ENCODE measurements around the gene NFATC1. TPM values are rescaled to one million over a fixed set of nuclear protein-coding genes. Genes with fewer than 3 reads are reported as not detected.

Gene NFATC1
- polyA plus RNA-seq, 3 donors, result 6.0 to 6.4 (median 6.1) TPM

- no peak for DNase-seq (ENCODE audit: low read depth in 3 of 3, low spot score in 2 of 3)
These were observed 148.2 kb downstream of the NFATC1 start for GRCh38 chr18:79543861-79544385.

- no peak for DNase-seq (ENCODE audit: low read depth in 3 of 3, low spot score in 2 of 3)
These were observed 148.7 kb downstream of the NFATC1 start for GRCh38 chr18:79544386-79544963.

GRCh38 chr18:79545255-79545654, 149.5 kb downstream of the NFATC1 start:
- DNase-seq (ENCODE audit: low read depth in 3 of 3, low spot score in 2 of 3), result no peak

DNA sequence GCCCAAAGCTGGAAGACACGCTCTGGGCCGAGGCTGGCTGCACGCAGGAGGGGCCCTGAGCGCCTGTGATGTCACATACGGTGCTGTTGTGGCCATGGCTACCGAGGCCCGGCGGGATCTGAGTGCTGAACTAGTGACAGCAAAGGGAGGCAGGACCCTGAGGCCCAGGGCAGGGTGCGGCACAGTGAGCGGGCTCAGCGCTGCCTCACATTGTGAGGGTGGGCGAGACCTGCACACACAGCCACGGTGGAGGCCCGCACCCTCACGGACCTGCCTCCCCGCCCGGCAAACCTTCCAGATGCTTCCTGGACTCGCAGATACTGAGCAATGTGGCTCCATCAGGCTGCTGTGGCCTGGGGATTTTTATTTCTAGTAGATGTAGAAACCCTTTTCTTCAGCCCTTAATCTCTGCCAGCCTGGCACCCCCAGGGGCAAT, 150.0 kb downstream of the NFATC1 start:
- no peak for DNase-seq (ENCODE audit: low read depth in 3 of 3, low spot score in 2 of 3)

DNA sequence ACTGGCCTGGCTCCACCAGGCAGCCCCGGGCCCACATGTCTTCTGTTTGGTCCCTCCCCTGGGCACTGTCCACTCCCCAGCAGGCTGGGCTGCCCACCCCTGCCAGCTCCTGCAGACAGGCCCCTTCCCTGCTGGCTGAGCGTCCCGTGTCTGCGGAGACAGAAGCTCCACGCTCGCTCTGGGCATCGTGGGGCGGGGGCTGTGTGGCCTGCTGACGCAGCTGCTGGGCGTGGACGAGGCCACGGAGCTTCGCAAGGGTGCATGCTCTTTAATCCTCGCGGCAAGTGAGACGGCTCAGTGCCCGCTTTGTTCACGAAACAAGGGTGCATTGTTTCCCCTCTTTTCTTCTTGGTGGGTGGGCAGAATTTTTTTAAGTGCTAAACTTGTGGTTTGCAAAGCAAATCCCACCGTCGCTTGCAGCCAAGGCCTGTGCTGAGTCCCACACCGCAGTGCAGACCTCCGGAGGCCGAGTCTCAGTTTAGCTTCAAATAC, 151.1 kb downstream of the NFATC1 start:
- no peak for DNase-seq (ENCODE audit: low read depth in 3 of 3, low spot score in 2 of 3)

DNA sequence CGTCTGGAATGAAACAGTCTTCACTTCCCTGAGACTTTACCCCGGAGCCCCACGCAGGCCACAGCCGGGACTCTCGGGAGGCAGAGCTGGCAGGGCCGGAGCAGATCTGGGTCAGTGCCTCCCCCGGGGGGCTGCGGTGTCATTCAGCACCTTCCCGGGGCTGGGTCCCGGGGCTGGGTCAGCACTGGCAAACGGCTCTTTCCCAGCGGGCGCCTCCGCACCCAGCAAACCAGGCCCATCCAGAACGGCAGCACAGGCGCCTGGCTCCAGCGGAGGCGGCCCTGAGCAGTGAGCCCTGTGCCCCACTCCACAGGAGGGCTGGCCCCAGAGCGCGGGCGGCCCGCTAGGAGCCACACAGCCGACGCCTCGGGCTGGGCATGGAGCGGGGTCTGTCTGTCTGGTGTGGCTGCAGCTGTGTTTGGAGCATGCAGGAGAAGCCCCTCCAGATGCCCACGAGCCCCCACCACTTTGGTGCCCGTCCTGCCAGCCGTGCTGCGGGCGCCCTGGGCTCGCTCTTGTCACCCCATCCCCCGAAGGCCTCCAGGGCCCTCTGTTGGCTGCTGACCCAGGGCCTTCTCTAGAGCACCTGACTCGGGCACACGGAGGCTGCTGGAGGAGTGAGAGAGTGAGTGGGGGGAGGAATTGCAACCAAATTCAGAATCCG, 151.8 kb downstream of the NFATC1 start:
- no peak for DNase-seq (ENCODE audit: low read depth in 3 of 3, low spot score in 2 of 3)

GRCh38 chr18:79548077-79548450, 152.3 kb downstream of the NFATC1 start:
- DNase-seq (ENCODE audit: low read depth in 3 of 3, low spot score in 2 of 3), result no peak

DNA sequence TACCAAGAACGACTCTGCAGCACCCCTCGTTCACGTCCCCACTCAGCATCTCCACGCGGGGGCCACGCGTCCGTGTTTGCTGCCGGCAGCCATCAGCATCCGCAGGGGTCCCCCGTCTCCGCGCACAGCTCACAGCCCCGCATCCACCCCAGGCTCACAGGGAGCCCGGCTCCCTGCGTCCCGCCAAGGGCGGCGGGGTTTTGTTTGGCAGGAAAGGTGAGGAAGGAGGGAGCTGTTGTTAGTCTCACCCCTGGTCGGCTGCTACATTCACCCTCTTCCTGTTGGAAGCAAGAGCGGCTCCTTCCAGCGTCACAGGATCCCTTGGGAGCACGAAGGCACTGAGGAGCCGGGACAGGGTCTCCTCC, 152.9 kb downstream of the NFATC1 start:
- no peak for DNase-seq (ENCODE audit: low read depth in 3 of 3, low spot score in 2 of 3)

- DNase-seq (ENCODE audit: low read depth in 3 of 3, low spot score in 2 of 3), result no peak
These were observed 153.4 kb downstream of the NFATC1 start for GRCh38 chr18:79548986-79549637.

DNA sequence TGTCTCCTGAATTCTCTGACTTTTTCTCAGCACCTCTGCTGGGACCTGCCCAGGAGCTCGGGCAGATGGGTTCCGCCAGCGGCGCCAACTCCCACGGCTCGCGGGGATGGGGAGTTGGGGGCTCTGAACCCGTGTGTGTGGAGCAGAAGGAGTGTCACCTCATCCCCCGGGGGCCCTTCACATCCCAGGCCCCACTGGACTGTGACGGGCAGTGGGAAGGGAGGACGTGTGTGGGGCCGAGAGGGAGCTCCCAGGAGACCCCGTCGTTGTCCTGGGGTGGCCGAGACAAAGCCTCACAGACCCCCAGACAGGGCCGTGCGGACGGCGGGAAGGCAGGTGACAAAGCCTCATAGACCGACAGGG, 153.9 kb downstream of the NFATC1 start:
- no peak for DNase-seq (ENCODE audit: low read depth in 3 of 3, low spot score in 2 of 3)

DNA sequence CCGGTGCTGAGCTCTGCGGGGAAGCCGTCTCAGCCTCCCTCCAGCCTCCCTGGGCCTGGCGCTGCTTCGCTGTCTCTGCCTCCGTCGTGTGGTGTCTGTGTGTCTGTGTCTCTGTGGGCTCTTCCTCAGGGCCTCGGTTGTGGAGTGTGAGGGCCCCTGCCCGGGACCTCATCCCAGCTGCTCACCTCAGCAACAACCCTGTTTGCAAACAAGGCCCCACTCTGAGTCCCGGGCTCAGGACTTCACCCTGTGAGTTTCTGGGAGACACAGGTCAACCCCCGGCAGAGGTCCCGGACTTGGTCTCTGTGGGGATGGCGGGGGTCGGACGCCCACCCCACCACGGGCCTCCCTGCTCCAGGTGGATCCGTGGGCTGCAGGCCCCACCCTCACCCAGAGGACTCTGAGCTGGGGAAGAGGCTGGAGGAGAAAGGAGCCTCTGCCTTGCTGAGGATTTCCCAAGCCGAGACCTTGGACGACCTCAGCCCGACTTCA, 156.5 kb downstream of the NFATC1 start:
- DNase-seq (ENCODE audit: low read depth in 3 of 3, low spot score in 2 of 3), result no peak

GRCh38 chr18:79552696-79553095, 157.0 kb downstream of the NFATC1 start:
- DNase-seq (ENCODE audit: low read depth in 3 of 3, low spot score in 2 of 3), result no peak

- no peak for DNase-seq (ENCODE audit: low read depth in 3 of 3, low spot score in 2 of 3)
These were observed 157.4 kb downstream of the NFATC1 start for GRCh38 chr18:79553154-79553553.

DNA sequence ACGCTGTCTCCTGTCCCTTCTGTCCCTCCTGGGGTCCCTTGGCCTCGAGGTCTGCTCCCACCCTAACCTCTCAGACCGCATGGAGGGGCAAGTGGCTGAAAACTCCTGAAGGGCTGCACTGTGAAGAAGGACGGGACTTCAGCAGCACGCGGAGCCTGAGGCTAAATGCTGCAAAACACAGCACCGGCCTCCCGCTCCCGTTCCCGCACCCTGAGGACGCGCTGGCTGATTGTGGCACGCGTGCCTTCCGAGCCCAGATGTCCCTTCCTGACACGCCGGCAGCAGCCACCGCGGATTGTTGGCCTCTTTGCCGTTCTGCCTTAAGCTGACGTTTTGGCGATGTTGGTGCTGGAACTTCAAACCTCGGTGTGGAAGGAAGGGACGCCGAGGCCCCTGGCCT, 158.0 kb downstream of the NFATC1 start:
- no peak for DNase-seq (ENCODE audit: low read depth in 3 of 3, low spot score in 2 of 3)

DNA sequence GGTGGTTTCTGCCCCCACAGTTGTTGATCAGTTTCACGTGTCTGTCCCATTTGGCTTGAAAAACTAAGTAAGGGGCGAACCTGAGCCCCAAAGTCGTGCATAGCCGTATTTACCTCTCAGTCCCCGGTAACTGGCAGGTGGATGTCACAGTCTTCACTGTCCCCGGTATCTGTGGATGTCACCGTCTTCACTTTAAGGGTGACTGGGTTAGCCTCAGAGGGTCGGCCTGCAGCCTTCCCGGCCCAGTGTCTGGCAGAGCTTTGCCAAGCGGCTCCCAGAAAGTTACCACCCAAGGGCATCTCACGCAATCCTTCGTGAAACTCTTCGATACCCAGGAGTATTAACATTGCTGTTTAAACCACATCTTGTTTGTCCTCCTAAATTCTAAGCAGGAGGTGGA, 158.6 kb downstream of the NFATC1 start:
- DNase-seq (ENCODE audit: low read depth in 3 of 3, low spot score in 2 of 3), result no peak

GRCh38 chr18:79554945-79555645, 159.4 kb downstream of the NFATC1 start:
- no peak for DNase-seq (ENCODE audit: low read depth in 3 of 3, low spot score in 2 of 3)

- DNase-seq (ENCODE audit: low read depth in 3 of 3, low spot score in 2 of 3), result no peak
These were observed 160.2 kb downstream of the NFATC1 start for GRCh38 chr18:79555885-79556284.

DNA sequence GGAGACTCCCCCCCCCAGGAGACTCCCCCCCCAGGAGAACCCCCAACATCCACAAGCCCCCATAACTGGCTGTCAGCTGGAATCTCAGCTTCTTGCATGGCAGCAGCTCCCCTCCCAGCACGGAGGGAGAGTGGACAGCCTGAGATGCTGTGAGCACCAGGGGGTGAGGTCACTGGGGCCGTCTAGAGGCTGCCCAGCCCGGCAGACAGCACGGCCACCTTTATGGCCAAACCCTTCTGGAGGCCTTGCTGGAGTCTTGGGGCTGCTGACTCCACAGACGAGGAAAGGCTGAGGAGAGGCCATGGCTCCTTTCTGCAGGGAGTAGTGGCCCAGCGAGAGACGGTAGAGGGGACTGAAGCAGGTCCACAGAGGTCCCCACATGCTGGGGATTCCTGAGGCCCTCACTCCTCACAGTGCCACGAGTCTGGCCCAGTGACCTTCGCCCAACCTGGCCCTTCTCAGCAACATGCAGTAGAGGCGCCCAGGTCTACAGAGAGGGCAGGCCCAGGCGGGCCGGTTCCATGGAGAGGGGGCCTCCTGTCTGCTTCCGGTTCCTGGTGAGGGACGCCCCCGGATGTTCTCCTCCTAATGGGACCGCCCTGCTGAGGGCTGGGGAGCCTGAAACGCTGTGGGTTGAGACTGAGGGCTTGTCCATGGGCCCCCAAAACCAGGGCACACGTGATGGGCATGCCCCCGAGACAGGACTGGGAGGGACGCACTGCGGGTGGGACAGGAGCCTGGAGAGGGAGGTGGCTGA, 161.3 kb downstream of the NFATC1 start:
- no peak for DNase-seq (ENCODE audit: low read depth in 3 of 3, low spot score in 2 of 3)

- no peak for DNase-seq (ENCODE audit: low read depth in 3 of 3, low spot score in 2 of 3)
These were observed 162.6 kb downstream of the NFATC1 start for GRCh38 chr18:79558196-79558932.

GRCh38 chr18:79558933-79559416, 163.2 kb downstream of the NFATC1 start:
- no peak for DNase-seq (ENCODE audit: low read depth in 3 of 3, low spot score in 2 of 3)

Measured in right renal cortex interstitium (tissue), 3 donors.